Spinal cord (tissue), 10 donors: ENCODE measurements around the gene SEC61A1. TPM values are rescaled to one million over a fixed set of nuclear protein-coding genes. Genes with fewer than 3 reads are reported as not detected.
A peak's percentile ranks its signal among the peaks of the same experiment; 100 is the strongest.

Source experiments
- DNase-seq, 6 donors: peaks; one replicate each; pipeline versions ENCODE4 v3.0.0 to v3.0.0-alpha.2; 2013 to 2015; ENCODE audit warnings: low spot score in 6 of 6, low read depth in 4 of 6
- H3K27ac ChIP-seq: one replicate; pipeline ENCODE4 v1.5.1; 2013; ENCODE audit warnings: low read depth, low read length, control low read depth
- H3K27me3 ChIP-seq: one replicate; pipeline ENCODE4 v1.6.1; 2013; ENCODE audit warnings: low read length; ENCODE audit not compliant: control insufficient read depth, insufficient read depth
- H3K36me3 ChIP-seq: one replicate; pipeline ENCODE4 v1.6.1; 2013; ENCODE audit warnings: low read length; ENCODE audit not compliant: control insufficient read depth, insufficient read depth
- H3K4me1 ChIP-seq: one replicate; pipeline ENCODE4 v1.6.1; 2013; ENCODE audit warnings: low read length; ENCODE audit not compliant: control insufficient read depth, insufficient read depth
- H3K4me3 ChIP-seq: one replicate; pipeline ENCODE4 v1.5.1; 2013; ENCODE audit warnings: low read depth, low read length, control low read depth
- H3K9me3 ChIP-seq: one replicate; pipeline ENCODE4 v1.6.1; 2013; ENCODE audit warnings: low read length; ENCODE audit not compliant: control insufficient read depth, insufficient read depth
- WGBS: methylation state at CpG from one replicate; pipeline ENCODE4 v1.1.5; 2013; ENCODE audit warnings: missing lambda C conversion rate; ENCODE audit not compliant: insufficient coverage; 5-methylcytosine and 5-hydroxymethylcytosine counted together
- long read RNA-seq, 4 donors: transcript quantifications; one replicate each; lab custom pipeline, GENCODE V29; 2026
- polyA plus RNA-seq, 2 donors: library from polyadenylated mRNA; unstranded; fragments of 120-200 nt; gene quantifications; one replicate each; pipeline ENCODE4 v1.2.1, GENCODE V29; 2013; ENCODE audit not compliant: insufficient read length in 2 of 2
- total RNA-seq, 2 donors: library from RNA; depleted of rRNA in 1 of 2; stranded (reverse); fragments of 120-200 nt in 1 of 2; fragments of >200 nt in 1 of 2; gene quantifications; one replicate each; pipeline versions ENCODE4 v1.2.3 to v1.2.4, GENCODE V29; 2013 to 2014
- donor health status: healthy.

SEC61A1 gene
- 100 to 1,000 TPM; 119 to 177 TPM for total RNA-seq
- 100 to 1,000 TPM; 148 to 152 TPM for polyA plus RNA-seq
- long read RNA-seq, donor 1, transcript SEC61A1-201 (12 exons, 3,635 nt) = major isoform, 39 of 95 reads
- long read RNA-seq, donor 1, partial matches to known transcripts = 56 of 95 reads
- long read RNA-seq, donor 1, other reads (novel, unspliced or antisense) = 0 of 95 reads
- long read RNA-seq, donor 2, transcript SEC61A1-201 (12 exons, 3,635 nt) = major isoform, 15 of 35 reads
- long read RNA-seq, donor 2, partial matches to known transcripts = 19 of 35 reads
- long read RNA-seq, donor 2, other reads (novel, unspliced or antisense) = 0 of 35 reads
- long read RNA-seq, donor 3, transcript SEC61A1-201 (12 exons, 3,635 nt) = major isoform, 21 of 129 reads
- long read RNA-seq, donor 3, partial matches to known transcripts = 101 of 129 reads
- long read RNA-seq, donor 3, other reads (novel, unspliced or antisense) = 6 of 129 reads
- long read RNA-seq, donor 4, transcript SEC61A1-201 (12 exons, 3,635 nt) = major isoform, 18 of 244 reads
- long read RNA-seq, donor 4, partial matches to known transcripts = 192 of 244 reads
- long read RNA-seq, donor 4, other reads (novel, unspliced or antisense) = 32 of 244 reads

GRCh38 chr3:128051837-128052594 is at the start of gene SEC61A1:
Gene SEC61A1 (plus strand): TSS chr3:128052437. CDS start chr3:128052553, 116 bp downstream.
- WGBS = 0% methylated on average over 90 of the region's 90 CpGs

GRCh38 chr3:128004661-128005060 is 47.6 kb upstream of the SEC61A1 start:
- Histone ChIP-seq H3K4me1 (peaks cover 13% of the 10 kb centered on the region), H3K27ac (no peak overlapping the region), H3K4me3 (no peak overlapping the region), H3K27me3 (no peaks in the 10 kb centered on the region), H3K9me3 (peaks cover 3% of the 10 kb centered on the region), H3K36me3 (no peaks in the 10 kb centered on the region)
- 77% methylated on average over 8 of the region's 8 CpGs for WGBS
- no peak for DNase-seq

More at GRCh38 chr3:128051837-128052594, at the start of gene SEC61A1:
- Histone ChIP-seq H3K27me3 (no peaks in the 10 kb centered on the region), H3K4me1 (peaks cover 11% of the 10 kb centered on the region), H3K36me3 (peaks cover 3% of the 10 kb centered on the region), H3K27ac (peak within 1 kb of the TSS; percentile 86), H3K9me3 (no peaks in the 10 kb centered on the region), H3K4me3 (peak within 1 kb of the TSS; percentile 91)
- peak; percentile 87 to 98 (median 90) for DNase-seq

- H3K27ac ChIP-seq = no peak overlapping the region
- H3K36me3 ChIP-seq = no peaks in the 10 kb centered on the region
- WGBS = 47% methylated on average over 21 of the region's 30 CpGs
- DNase-seq = peak in 2 of 6 donors; percentile 33 to 39
- H3K9me3 ChIP-seq = no peaks in the 10 kb centered on the region
- H3K27me3 ChIP-seq = no peaks in the 10 kb centered on the region
- peaks cover 13% of the 10 kb centered on the region for H3K4me1 ChIP-seq
- no peak overlapping the region for H3K4me3 ChIP-seq
Measured at GRCh38 chr3:128006061-128007032, 45.9 kb upstream of the SEC61A1 start.

- Histone ChIP-seq H3K4me1 (peaks cover 13% of the 10 kb centered on the region), H3K36me3 (no peaks in the 10 kb centered on the region), H3K27ac (no peak overlapping the region), H3K4me3 (no peak overlapping the region), H3K9me3 (no peaks in the 10 kb centered on the region), H3K27me3 (no peaks in the 10 kb centered on the region)
- WGBS = 45% methylated on average over 10 of the region's 11 CpGs
- DNase-seq = no peak
Measured at GRCh38 chr3:128007033-128007424, 45.2 kb upstream of the SEC61A1 start.

GRCh38 chr3:128009952-128010846 is 42.0 kb upstream of the SEC61A1 start:
- Histone ChIP-seq H3K27me3 (no peaks in the 10 kb centered on the region), H3K4me3 (no peak overlapping the region), H3K9me3 (no peaks in the 10 kb centered on the region), H3K27ac (no peak overlapping the region), H3K36me3 (no peaks in the 10 kb centered on the region), H3K4me1 (peaks cover 13% of the 10 kb centered on the region)
- 100% methylated on average over 3 of the region's 12 CpGs for WGBS
- DNase-seq = no peak

GRCh38 chr3:128011140-128011539 is 41.1 kb upstream of the SEC61A1 start:
- 3% methylated on average over 10 of the region's 12 CpGs for WGBS

GRCh38 chr3:128012050-128012449 is 40.2 kb upstream of the SEC61A1 start:
- Histone ChIP-seq H3K27me3 (no peaks in the 10 kb centered on the region), H3K36me3 (no peaks in the 10 kb centered on the region), H3K27ac (no peak overlapping the region), H3K9me3 (no peaks in the 10 kb centered on the region), H3K4me1 (no peaks in the 10 kb centered on the region), H3K4me3 (no peak overlapping the region)
- 95% methylated on average over 10 of the region's 14 CpGs for WGBS
- DNase-seq = no peak

More at GRCh38 chr3:128011140-128011539, 41.1 kb upstream of the SEC61A1 start:
- Histone ChIP-seq H3K4me3 (no peak overlapping the region), H3K36me3 (no peaks in the 10 kb centered on the region), H3K27me3 (no peaks in the 10 kb centered on the region), H3K9me3 (no peaks in the 10 kb centered on the region), H3K4me1 (peaks cover 7% of the 10 kb centered on the region), H3K27ac (no peak overlapping the region)
- DNase-seq = peak in 5 of 6 donors; percentile 5 to 88 (median 33)

- WGBS = 80% methylated on average over 1 of the region's 3 CpGs
- Histone ChIP-seq H3K27me3 (no peaks in the 10 kb centered on the region), H3K4me3 (no peak overlapping the region), H3K27ac (no peak overlapping the region), H3K4me1 (no peaks in the 10 kb centered on the region), H3K9me3 (no peaks in the 10 kb centered on the region), H3K36me3 (no peaks in the 10 kb centered on the region)
- no peak for DNase-seq
Measured at GRCh38 chr3:128014548-128014947, 37.7 kb upstream of the SEC61A1 start.
